Heart left ventricle (tissue), 16 donors: ENCODE data around the gene ISOC2. TPM values are rescaled to one million over a fixed set of nuclear protein-coding genes. Genes with fewer than 3 reads are reported as not detected.

ENCODE experiments used
- ATAC-seq, 4 donors: fragments of 200-7000 bp; cut with Tn5 transposase; one replicate each; pipeline ENCODE4 v1.9.1; 2020 to 2022; ENCODE audit warnings: moderate library complexity in 4 of 4, mild to moderate bottlenecking in 3 of 4, moderate number of reproducible peaks in 1 of 4
- DNase-seq, 5 donors: peaks; one replicate each; pipeline ENCODE4 v3.0.0-alpha.2; 2020
- H3K27ac ChIP-seq, 12 donors: fragments of 200-600 bp; sonication (generic) in 4 of 12; one replicate each; pipeline versions ENCODE4 v1.5.0 to v1.8.0; 2016 to 2022; ENCODE audit warnings: mild to moderate bottlenecking in 2 of 12
- H3K27me3 ChIP-seq, 9 donors: fragments of 200-600 bp; sonication (generic) in 2 of 9; one replicate each; pipeline versions ENCODE4 v1.5.1 to v1.8.0; 2016 to 2022; ENCODE audit warnings: mild to moderate bottlenecking in 3 of 9
- H3K36me3 ChIP-seq, 9 donors: fragments of 200-600 bp; sonication (generic) in 2 of 9; one replicate each; pipeline versions ENCODE4 v1.5.0 to v1.8.0; 2018 to 2022; ENCODE audit warnings: mild to moderate bottlenecking in 2 of 9
- H3K4me1 ChIP-seq, 12 donors: fragments of 200-600 bp; sonication (generic) in 4 of 12; one replicate each; pipeline versions ENCODE4 v1.5.0 to v1.8.0; 2016 to 2022; ENCODE audit warnings: mild to moderate bottlenecking in 3 of 12
- H3K4me3 ChIP-seq, 12 donors: fragments of 200-600 bp; sonication (generic) in 4 of 12; one replicate each; pipeline versions ENCODE4 v1.5.0 to v1.8.0; 2017 to 2022; ENCODE audit warnings: mild to moderate bottlenecking in 9 of 12, moderate library complexity in 4 of 12
- H3K9me3 ChIP-seq, 12 donors: fragments of 200-600 bp; sonication (generic) in 4 of 12; one replicate each; pipeline versions ENCODE4 v1.5.0 to v1.8.0; 2016 to 2022; ENCODE audit warnings: mild to moderate bottlenecking in 1 of 12
- POLR2A ChIP-seq, 2 donors: fragments of 450-650 bp; IDR thresholded peaks; one replicate each; pipeline ENCODE4 v1.6.1; 2017; ENCODE audit warnings: antibody characterized with exemption in 2 of 2, mild to moderate bottlenecking in 2 of 2, moderate library complexity in 2 of 2
- WGBS, 4 donors: extraction: QIAGEN DNeasy Blood & Tissue Kit in 2 of 4; methylation state at CpG; one replicate each; pipeline versions ENCODE4 v1.1.5 to v1.1.7; 2013 to 2018; 5-methylcytosine and 5-hydroxymethylcytosine counted together
- intact Hi-C, 10 donors: fragments of 100-400 bp; cut with DNase I; formaldehyde crosslinking; loops; one replicate each; pipeline versions ENCODE4 v1.11.1 to v1.14.2; 2022
- polyA plus RNA-seq, 2 donors: library from polyadenylated mRNA; stranded (reverse); fragments of 200-250 nt; gene quantifications; one replicate each; pipeline ENCODE4 v1.2.3, GENCODE V29; 2013
- total RNA-seq, 9 donors: library from RNA; depleted of rRNA in 2 of 9; stranded (reverse); fragments of >200 nt in 2 of 9; fragmentation: NEBNext Ultra II Directional in 3 of 9; extraction: Animal tissue kit (Norgen Biotek cat#: 25700) in 3 of 9; gene quantifications; one replicate each; pipeline versions ENCODE4 v1.1.0 to v1.2.4, GENCODE V29; 2016 to 2023
- TF ChIP-seq, protein P1 (sequence below), 12 donors: fragments of 200-600 bp; sonication (generic) in 4 of 12; IDR thresholded peaks; one replicate each; pipeline versions ENCODE4 v1.5.0 to v1.8.0; 2018 to 2022; ENCODE audit warnings: antibody characterized with exemption in 12 of 12, mild to moderate bottlenecking in 5 of 12
- donor health status: ischemic (EF 13 %, LVEDD 7.1; RV severe dilation, severe dysfunction).
- donor health status: healthy with polysubstance abuse.
- donor health status: DM: no; HTN: yes; CAD: no.
- donor health status: DM: no; HTN: no; CAD: no.
- donor health status: ischemic (EF 25% LVEDD 6.9; RV normal size, moderate dysfunction).
- donor health status: ischemic (EF 25% LVEDD 5.7; RV mildly dilated, moderate dysfunction).
- donor health status: healthy.
- donor health status: DM: yes; HTN: yes; CAD: no.
- donor health status: ischemic (EF 35%, LVEDD 5.7; RV mildly dilated, moderate dysfunction).
- donor health status: nonischemic (EF 11% LVEDD 7.7; RV severe dilation, severe dysfunction).
- donor health status: DM: yes; HTN: yes; CAD: no.
- donor health status: PGD.
- donor health status: ischemic (EF 29% LVEDD 5.4; RV normal size, mild dysfunction).
- donor health status: nonischemic (EF 23%, LVEDD 6.1; RV moderate dilation, normal function).

ISOC2 gene
- total and polyA plus RNA-seq, 11 donors, result 36.9 to 102 (median 51.1) TPM

DNA sequence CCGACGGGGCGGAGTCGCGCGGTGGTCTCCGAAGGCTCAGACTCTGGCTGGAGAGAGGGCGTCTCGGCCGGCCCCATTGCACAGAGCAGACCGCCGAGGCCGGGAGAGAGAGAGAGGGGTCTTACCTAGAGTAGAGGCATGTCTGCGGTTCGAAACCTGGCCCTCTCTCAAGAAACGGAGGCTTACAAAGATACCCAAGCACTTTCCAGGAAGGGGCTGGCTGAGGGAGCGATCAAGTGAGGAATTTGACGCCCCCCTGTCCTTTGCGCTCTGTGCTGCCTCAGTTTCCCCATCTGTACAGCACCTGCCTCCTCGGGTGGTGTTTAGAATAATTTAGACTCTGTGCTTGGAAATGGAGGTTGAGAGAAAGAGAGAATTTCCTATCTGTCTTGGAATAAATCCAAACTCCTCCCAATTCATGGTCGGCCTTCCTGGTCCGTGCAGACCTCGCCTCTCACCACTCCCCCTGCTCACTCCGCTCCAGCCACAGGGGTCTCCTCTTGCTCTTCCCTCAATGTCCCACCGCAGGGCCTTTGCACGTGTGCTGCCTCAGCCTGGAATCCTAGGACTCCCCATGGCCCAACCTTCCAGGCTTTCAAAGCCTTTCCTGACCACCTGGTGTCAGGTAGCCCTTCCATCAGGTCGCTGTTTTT lies 658 bp upstream of the ISOC2 start:
- H3K36me3 ChIP-seq, result no peaks in the 10 kb centered on the region
- ATAC-seq (no peak), DNase-seq (no peak)
- peak overlapping the region; percentile 28 to 94 (median 81) for H3K4me3 ChIP-seq
- no peaks in the 10 kb centered on the region for H3K27me3 ChIP-seq
- peak in 1 of 2 donors; percentile 78 for TF ChIP-seq POLR2A (IDR thresholded peaks at IDR 0.05)
- TF ChIP-seq, protein P1, sequence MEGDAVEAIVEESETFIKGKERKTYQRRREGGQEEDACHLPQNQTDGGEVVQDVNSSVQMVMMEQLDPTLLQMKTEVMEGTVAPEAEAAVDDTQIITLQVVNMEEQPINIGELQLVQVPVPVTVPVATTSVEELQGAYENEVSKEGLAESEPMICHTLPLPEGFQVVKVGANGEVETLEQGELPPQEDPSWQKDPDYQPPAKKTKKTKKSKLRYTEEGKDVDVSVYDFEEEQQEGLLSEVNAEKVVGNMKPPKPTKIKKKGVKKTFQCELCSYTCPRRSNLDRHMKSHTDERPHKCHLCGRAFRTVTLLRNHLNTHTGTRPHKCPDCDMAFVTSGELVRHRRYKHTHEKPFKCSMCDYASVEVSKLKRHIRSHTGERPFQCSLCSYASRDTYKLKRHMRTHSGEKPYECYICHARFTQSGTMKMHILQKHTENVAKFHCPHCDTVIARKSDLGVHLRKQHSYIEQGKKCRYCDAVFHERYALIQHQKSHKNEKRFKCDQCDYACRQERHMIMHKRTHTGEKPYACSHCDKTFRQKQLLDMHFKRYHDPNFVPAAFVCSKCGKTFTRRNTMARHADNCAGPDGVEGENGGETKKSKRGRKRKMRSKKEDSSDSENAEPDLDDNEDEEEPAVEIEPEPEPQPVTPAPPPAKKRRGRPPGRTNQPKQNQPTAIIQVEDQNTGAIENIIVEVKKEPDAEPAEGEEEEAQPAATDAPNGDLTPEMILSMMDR (IDR thresholded peaks at IDR 0.05), result no peak
- WGBS, 4 donors, result 10 to 21% (median 12%) methylated on average over 17 to 27 of the region's 27 CpGs
- peaks cover 0 to 24% (median 9%) of the 10 kb centered on the region in 12 donors for H3K4me1 ChIP-seq
- peak overlapping the region; percentile 28 to 97 (median 69) for H3K27ac ChIP-seq
- no peaks in the 10 kb centered on the region for H3K9me3 ChIP-seq
- intact Hi-C loops, result loop anchor here in 3 of 10 donors (1.0 to 5.0 kb wide), 4 partner anchors 51 to 203 kb away; partner anchors contain the start of gene PPP6R1 (in 1 of the 3)

DNA sequence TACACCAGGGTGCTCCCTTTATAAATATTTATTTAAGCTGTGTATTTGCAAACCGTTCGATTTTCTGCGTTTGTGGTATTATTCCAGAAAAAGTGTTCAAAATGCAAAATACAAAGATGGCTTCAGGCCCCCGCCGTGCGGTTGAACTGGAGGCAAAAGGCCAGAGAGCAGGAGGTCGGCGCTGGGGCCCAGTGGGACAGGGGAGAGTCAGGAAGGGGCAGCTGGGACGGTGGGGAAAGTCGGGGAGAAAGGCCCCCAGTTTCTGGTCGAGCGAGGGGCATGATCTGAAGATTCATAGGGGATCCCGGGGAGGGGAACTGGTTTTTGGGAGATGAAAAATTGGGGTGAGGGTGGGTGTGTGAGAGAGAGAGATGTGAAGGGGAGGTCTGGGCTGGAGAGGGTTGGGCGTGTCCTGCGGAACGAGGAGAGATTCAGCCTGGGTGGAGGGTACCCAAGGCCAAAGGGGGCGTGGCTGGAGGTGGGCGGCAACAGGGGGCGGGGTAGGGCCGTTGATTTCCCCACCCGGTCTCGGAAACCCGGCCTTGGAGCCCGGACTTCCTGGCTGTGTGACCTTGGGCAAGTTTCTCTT lies 678 bp downstream of the ISOC2 start:
- intact Hi-C loops, result loop anchor here in 3 of 10 donors (1.0 to 5.0 kb wide), 4 partner anchors 50 to 201 kb away; partner anchors contain the start of gene PPP6R1 (in 1 of the 3)
- ATAC-seq (peak; percentile 48 to 71 (median 66)), DNase-seq (peak; percentile 85 to 90 (median 88))
- no peak for TF ChIP-seq POLR2A (IDR thresholded peaks at IDR 0.05)
- TF ChIP-seq, protein P1 (IDR thresholded peaks at IDR 0.05), result no peak
- Histone ChIP-seq H3K4me1 (peaks cover 0 to 24% (median 9%) of the 10 kb centered on the region in 12 donors), H3K4me3 (peak overlapping the region; percentile 47 to 94 (median 82)), H3K9me3 (no peaks in the 10 kb centered on the region), H3K36me3 (peaks cover 0 to 7% (median 0%) of the 10 kb centered on the region in 9 donors), H3K27me3 (no peaks in the 10 kb centered on the region), H3K27ac (peak overlapping the region; percentile 63 to 97 (median 92))
- 9 to 15% (median 12%) methylated on average over 23 to 24 of the region's 24 CpGs for WGBS, 4 donors

DNA sequence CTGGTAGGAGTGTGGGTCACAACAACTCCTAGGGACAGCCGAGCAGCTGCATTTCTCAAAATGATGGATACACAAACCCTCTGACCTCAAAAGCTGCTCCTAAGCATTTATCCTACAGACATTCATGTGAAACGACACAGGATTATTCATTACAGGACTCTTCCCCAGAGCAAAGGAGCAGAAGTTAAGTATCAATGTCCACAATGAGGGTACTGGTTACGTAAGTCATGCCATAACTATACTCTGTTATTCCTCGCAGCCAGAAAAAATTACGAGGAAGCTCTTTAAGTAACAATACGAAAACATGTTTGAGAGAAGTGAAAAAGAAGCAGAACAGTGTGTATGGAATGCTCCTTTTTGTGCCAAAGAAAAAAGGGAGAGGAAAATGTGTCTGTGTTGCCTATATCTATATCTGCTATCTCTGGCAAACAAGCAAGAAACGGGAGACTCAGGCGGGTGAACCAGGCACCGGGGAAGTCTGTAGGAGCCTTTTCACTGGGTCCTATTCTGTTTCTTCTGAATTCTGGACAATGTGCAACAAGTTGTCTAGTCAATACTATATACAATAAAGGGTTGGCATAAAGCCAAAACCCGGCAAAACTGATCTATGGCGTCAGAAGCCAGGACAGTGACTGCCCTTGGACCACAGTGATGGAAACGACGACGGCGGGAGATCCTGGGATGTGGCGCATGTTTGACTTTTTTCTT lies 1.3 kb downstream of the ISOC2 start:
- intact Hi-C loops, result loop anchor here in 4 of 10 donors (2.0 to 10.0 kb wide), 5 partner anchors 49 to 315 kb away; partner anchors contain the start of gene TNNT1 (in 1 of the 4)
- TF ChIP-seq, protein P1 (IDR thresholded peaks at IDR 0.05), result no peak
- no peak for TF ChIP-seq POLR2A (IDR thresholded peaks at IDR 0.05)
- Histone ChIP-seq H3K36me3 (peaks cover 0 to 14% (median 5%) of the 10 kb centered on the region in 9 donors), H3K27ac (peak overlapping the region in 11 of 12 donors; percentile 54 to 97 (median 92)), H3K4me3 (peak overlapping the region in 10 of 12 donors; percentile 58 to 94 (median 86)), H3K27me3 (no peaks in the 10 kb centered on the region), H3K4me1 (peaks cover 0 to 24% (median 9%) of the 10 kb centered on the region in 12 donors), H3K9me3 (no peaks in the 10 kb centered on the region)
- 30 to 42% (median 40%) methylated on average over 16 of the region's 16 CpGs for WGBS, 4 donors
- DNase-seq (no peak), ATAC-seq (no peak)
